SK-N-SH (cell line): ENCODE results near the gene TFEB. TPM values are rescaled to one million over a fixed set of nuclear protein-coding genes. Genes with fewer than 3 reads are reported as not detected.

Source experiments
- CTCF ChIA-PET: fragments of 300-600, 350-600 bp; formaldehyde crosslinking; extraction: SDS; loops from one replicate; lab custom pipeline; 2021; lab: Yijun Ruan, JAX
- POLR2A ChIA-PET: fragments of 350-600 bp; sonication (Branson Sonifier 250); formaldehyde crosslinking; extraction: SDS; loops from one replicate; lab custom pipeline; 2020; ENCODE audit warnings: antibody characterized with exemption, inconsistent platforms; lab: Yijun Ruan, JAX
- DNase-seq: peaks from one replicate; pipeline ENCODE4 v3.0.0; 2012
- H2AFZ ChIP-seq: fragments of 200-600 bp; sonication (generic); 2 replicates; pipeline ENCODE4 v1.8.1; 2016; ENCODE audit warnings: antibody characterized with exemption, mild to moderate bottlenecking, low read depth
- H3F3A ChIP-seq: fragments of 200-600 bp; sonication (generic); replicated peaks from 2 replicates; pipeline ENCODE3; 2016; ENCODE audit warnings: antibody characterized with exemption, mild to moderate bottlenecking; ENCODE audit not compliant: insufficient read depth
- H3K27ac ChIP-seq, 2 experiments: fragments of 200-500 bp in 1 of 2; fragments of 200-600 bp in 1 of 2; sonication (Bioruptor generic) in 1 of 2; sonication (generic), shearing (Covaris generic) in 1 of 2; 2 replicates each; pipeline versions ENCODE4 v1.5.1 to v1.6.1; 2014 to 2016; ENCODE audit warnings: low read depth in 2 of 2, inconsistent platforms in 1 of 2, low read length in 1 of 2, mild to moderate bottlenecking in 1 of 2, mixed read lengths in 1 of 2
- H3K27me3 ChIP-seq: fragments of 200-600 bp; sonication (generic), shearing (Covaris generic); 2 replicates; pipeline ENCODE4 v1.6.1; 2016; ENCODE audit warnings: mixed run types; ENCODE audit not compliant: insufficient read depth
- H3K36me3 ChIP-seq, 2 experiments: fragments of 200-500 bp in 1 of 2; fragments of 200-600 bp in 1 of 2; sonication (Bioruptor generic) in 1 of 2; sonication (generic) in 1 of 2; replicated peaks in 1 of 2; 2 replicates each; pipeline versions ENCODE3 to v1.5.1; 2014 to 2016; ENCODE audit warnings: low read length in 1 of 2, mild to moderate bottlenecking in 1 of 2; ENCODE audit not compliant: insufficient read depth in 2 of 2, control insufficient read depth in 1 of 2
- H3K4me1 ChIP-seq, 2 experiments: fragments of 200-500 bp in 1 of 2; fragments of 200-600 bp in 1 of 2; sonication (Bioruptor generic) in 1 of 2; sonication (generic), shearing (Covaris generic) in 1 of 2; 2 replicates each; pipeline versions ENCODE4 v1.5.1 to v1.6.1; 2014 to 2016; ENCODE audit warnings: low read depth in 1 of 2, low read length in 1 of 2, mixed run types in 1 of 2; ENCODE audit not compliant: insufficient read depth in 2 of 2, control insufficient read depth in 1 of 2
- H3K4me2 ChIP-seq: fragments of 200-600 bp; sonication (generic), shearing (Covaris generic); 2 replicates; pipeline ENCODE4 v1.6.1; 2017; ENCODE audit warnings: mixed run types
- H3K4me3 ChIP-seq, 2 experiments: fragments of 200-500 bp in 1 of 2; fragments of 200-600 bp in 1 of 2; sonication (Bioruptor generic) in 1 of 2; sonication (generic), shearing (Covaris generic) in 1 of 2; 2 replicates each; pipeline versions ENCODE4 v1.5.1 to v1.8.1; 2014 to 2016; ENCODE audit warnings: low read depth in 2 of 2, inconsistent platforms in 1 of 2, low read length in 1 of 2, mild to moderate bottlenecking in 1 of 2, mixed read lengths in 1 of 2, moderate library complexity in 1 of 2
- H3K79me2 ChIP-seq: fragments of 200-600 bp; sonication (generic); 2 replicates; pipeline ENCODE4 v1.8.1; 2017; ENCODE audit warnings: mild to moderate bottlenecking; ENCODE audit not compliant: insufficient read depth
- H3K9ac ChIP-seq: fragments of 200-600 bp; sonication (generic); 2 replicates; pipeline ENCODE4 v1.6.1; 2017; ENCODE audit warnings: mixed run types
- H3K9me2 ChIP-seq: fragments of 200-600 bp; sonication (generic); 2 replicates; pipeline ENCODE4 v1.6.1; 2017; ENCODE audit warnings: mixed run types
- H3K9me3 ChIP-seq: fragments of 200-600 bp; sonication (generic); 2 replicates; pipeline ENCODE4 v1.6.1; 2017; ENCODE audit warnings: mixed run types, mild to moderate bottlenecking, moderate library complexity
- H4K20me1 ChIP-seq: fragments of 200-600 bp; sonication (generic); 2 replicates; pipeline ENCODE4 v1.6.1; 2017; ENCODE audit warnings: mild to moderate bottlenecking, mixed run types; ENCODE audit not compliant: insufficient read depth
- CHD2 ChIP-seq: fragments of 150-350 bp; IDR thresholded peaks from 2 replicates; pipeline ENCODE4 v1.6.1; 2018; ENCODE audit warnings: low read length; ENCODE audit not compliant: partially characterized antibody
- ELF1 ChIP-seq: IDR thresholded peaks from 2 replicates; pipeline ENCODE4 v1.4.0; 2012
- FOSL2 ChIP-seq: IDR thresholded peaks from 2 replicates; pipeline ENCODE4 v1.4.0; 2012; ENCODE audit warnings: low read depth, mild to moderate bottlenecking, moderate library complexity, borderline replicate concordance
- GABPA ChIP-seq: IDR thresholded peaks from 2 replicates; pipeline ENCODE4 v1.4.0; 2012; ENCODE audit warnings: low read depth, mild to moderate bottlenecking
- GATA2 ChIP-seq: sonication (generic); formaldehyde crosslinking; IDR thresholded peaks from 2 replicates; pipeline ENCODE4 v1.5.0; 2020; ENCODE audit warnings: mild to moderate bottlenecking, missing genetic modification reagents
- MEF2A ChIP-seq: IDR thresholded peaks from 2 replicates; pipeline ENCODE4 v1.4.0; 2012; ENCODE audit warnings: low read depth, borderline replicate concordance
- SIN3A ChIP-seq: IDR thresholded peaks from 2 replicates; pipeline ENCODE4 v1.6.1; 2012; ENCODE audit warnings: low read depth, mild to moderate bottlenecking, low read length, moderate library complexity, borderline replicate concordance
- SMC3 ChIP-seq: IDR thresholded peaks from 2 replicates; pipeline ENCODE4 v1.6.1; 2012; ENCODE audit warnings: low read depth, low read length, improper control_type of control experiment
- TAF1 ChIP-seq: IDR thresholded peaks from 2 replicates; pipeline ENCODE4 v1.6.1; 2012; ENCODE audit warnings: low read depth, mild to moderate bottlenecking, low read length, moderate library complexity, borderline replicate concordance
- TCF12 ChIP-seq: IDR thresholded peaks from 2 replicates; pipeline ENCODE4 v1.4.0; 2012
- WGBS: methylation state at CpG from one replicate; pipeline ENCODE4 v1.1.6; 2017; ENCODE audit warnings: low lambda C conversion rate; 5-methylcytosine and 5-hydroxymethylcytosine counted together
- polyA plus RNA-seq, 3 experiments: library from polyadenylated mRNA; depleted of rRNA; stranded (reverse); fragments of >200 nt; gene quantifications; 2 replicates each; pipeline ENCODE4 v1.2.3, GENCODE V29; 2012
- TF ChIP-seq, protein P1 (sequence below): IDR thresholded peaks from 2 replicates; pipeline ENCODE4; 2012
- TF ChIP-seq, protein P2 (sequence below): fragments of 150-350 bp; IDR thresholded peaks from 2 replicates; pipeline ENCODE4 v1.6.1; 2016; ENCODE audit warnings: mild to moderate bottlenecking, low read depth, low read length
- TF ChIP-seq, protein P3 (sequence below): fragments of 200-600 bp; sonication (generic); IDR thresholded peaks from 2 replicates; pipeline ENCODE4 v1.6.1; 2017; ENCODE audit warnings: antibody characterized with exemption, mild to moderate bottlenecking, moderate library complexity

The TFEB gene
- polyA plus RNA-seq, 1 of the 3 experiments (the other 2 are of a cell fraction): 6.2 TPM

DNA sequence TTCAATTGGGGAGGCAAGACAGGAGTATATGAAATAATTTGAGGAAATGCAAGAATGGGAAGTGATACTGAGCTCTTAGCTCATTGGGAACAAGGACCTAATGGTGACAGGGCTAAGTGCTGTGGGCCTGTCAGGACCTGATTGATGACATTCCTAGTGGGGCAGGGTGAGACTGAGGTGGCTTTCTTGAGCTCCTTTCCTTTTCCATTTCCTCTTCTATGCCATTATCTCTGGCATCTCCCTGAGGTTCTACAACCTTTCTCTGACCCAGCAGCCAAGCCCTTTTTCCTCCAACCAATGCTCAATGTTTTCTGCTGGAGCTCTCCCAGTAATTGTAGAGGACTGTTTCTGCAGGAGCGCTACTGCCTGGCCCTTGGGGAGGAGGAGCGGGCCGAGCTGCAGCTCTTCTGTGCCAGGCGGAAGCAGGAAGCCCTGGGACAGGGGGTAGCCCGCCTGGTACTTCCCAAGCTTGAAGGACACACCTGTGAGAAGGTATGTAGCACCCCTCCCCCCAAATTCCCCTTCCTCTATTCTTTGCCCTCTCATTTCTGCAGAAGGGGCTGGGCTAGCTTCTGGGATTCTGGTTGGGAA, 49.3 kb upstream of the TFEB start:
- no peak overlapping the region for H3K9ac ChIP-seq
- DNase-seq: no peak
- no peak overlapping the region for H3K4me2 ChIP-seq
- H3K4me3 ChIP-seq: no peak overlapping the region
- H3K79me2 ChIP-seq: peaks cover 22% of the 10 kb centered on the region
- H3F3A ChIP-seq: peaks cover 12% of the 10 kb centered on the region
- POLR2A ChIA-PET: no interaction called here
- 95% methylated on average over 5 of the region's 5 CpGs for WGBS
- CTCF ChIA-PET: interaction anchor here (0.7 to 8.9 kb wide), 9 partner anchors 9 to 417 kb away, joined by 3 to 118 read pairs (median 22); partner anchors contain the start of gene TFEB
- H3K27me3 ChIP-seq: no peaks in the 10 kb centered on the region
- H3K36me3 ChIP-seq: peaks cover 12 to 17% of the 10 kb centered on the region in 2 experiments
- no peaks in the 10 kb centered on the region for H3K9me3 ChIP-seq
- TF ChIP-seq SIN3A: no peak
- no peak for TF ChIP-seq ELF1
- no peak for TF ChIP-seq GABPA
- no peak for TF ChIP-seq SMC3
- TF ChIP-seq TAF1: no peak
- no peak for TF ChIP-seq TCF12
- no peak for TF ChIP-seq CHD2
- no peak for TF ChIP-seq MEF2A
- TF ChIP-seq, protein P1, sequence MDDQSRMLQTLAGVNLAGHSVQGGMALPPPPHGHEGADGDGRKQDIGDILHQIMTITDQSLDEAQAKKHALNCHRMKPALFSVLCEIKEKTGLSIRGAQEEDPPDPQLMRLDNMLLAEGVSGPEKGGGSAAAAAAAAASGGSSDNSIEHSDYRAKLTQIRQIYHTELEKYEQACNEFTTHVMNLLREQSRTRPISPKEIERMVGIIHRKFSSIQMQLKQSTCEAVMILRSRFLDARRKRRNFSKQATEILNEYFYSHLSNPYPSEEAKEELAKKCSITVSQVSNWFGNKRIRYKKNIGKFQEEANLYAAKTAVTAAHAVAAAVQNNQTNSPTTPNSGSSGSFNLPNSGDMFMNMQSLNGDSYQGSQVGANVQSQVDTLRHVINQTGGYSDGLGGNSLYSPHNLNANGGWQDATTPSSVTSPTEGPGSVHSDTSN: no peak
- TF ChIP-seq, protein P2, sequence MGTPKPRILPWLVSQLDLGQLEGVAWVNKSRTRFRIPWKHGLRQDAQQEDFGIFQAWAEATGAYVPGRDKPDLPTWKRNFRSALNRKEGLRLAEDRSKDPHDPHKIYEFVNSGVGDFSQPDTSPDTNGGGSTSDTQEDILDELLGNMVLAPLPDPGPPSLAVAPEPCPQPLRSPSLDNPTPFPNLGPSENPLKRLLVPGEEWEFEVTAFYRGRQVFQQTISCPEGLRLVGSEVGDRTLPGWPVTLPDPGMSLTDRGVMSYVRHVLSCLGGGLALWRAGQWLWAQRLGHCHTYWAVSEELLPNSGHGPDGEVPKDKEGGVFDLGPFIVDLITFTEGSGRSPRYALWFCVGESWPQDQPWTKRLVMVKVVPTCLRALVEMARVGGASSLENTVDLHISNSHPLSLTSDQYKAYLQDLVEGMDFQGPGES: no peak
- TF ChIP-seq, protein P3, sequence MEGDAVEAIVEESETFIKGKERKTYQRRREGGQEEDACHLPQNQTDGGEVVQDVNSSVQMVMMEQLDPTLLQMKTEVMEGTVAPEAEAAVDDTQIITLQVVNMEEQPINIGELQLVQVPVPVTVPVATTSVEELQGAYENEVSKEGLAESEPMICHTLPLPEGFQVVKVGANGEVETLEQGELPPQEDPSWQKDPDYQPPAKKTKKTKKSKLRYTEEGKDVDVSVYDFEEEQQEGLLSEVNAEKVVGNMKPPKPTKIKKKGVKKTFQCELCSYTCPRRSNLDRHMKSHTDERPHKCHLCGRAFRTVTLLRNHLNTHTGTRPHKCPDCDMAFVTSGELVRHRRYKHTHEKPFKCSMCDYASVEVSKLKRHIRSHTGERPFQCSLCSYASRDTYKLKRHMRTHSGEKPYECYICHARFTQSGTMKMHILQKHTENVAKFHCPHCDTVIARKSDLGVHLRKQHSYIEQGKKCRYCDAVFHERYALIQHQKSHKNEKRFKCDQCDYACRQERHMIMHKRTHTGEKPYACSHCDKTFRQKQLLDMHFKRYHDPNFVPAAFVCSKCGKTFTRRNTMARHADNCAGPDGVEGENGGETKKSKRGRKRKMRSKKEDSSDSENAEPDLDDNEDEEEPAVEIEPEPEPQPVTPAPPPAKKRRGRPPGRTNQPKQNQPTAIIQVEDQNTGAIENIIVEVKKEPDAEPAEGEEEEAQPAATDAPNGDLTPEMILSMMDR: no peak
- TF ChIP-seq FOSL2: no peak
- no peak for TF ChIP-seq GATA2 (CRISPR knock-in tag)
- TF ChIP-seq, all 33 proteins: peak for 0
- no peaks in the 10 kb centered on the region for H3K9me2 ChIP-seq
- no peak overlapping the region for H3K27ac ChIP-seq
- no peak overlapping the region for H2AFZ ChIP-seq
- peaks cover 14 to 24% of the 10 kb centered on the region in 2 experiments; a peak in 2 of 4 replicates for H3K4me1 ChIP-seq
- H4K20me1 ChIP-seq: no peaks in the 10 kb centered on the region
